ENCODE results near the gene FOXN3.

The FOXN3 gene

GRCh38 chr14:89457007-89457406 is 40.0 kb upstream of the FOXN3 start:
- Histone ChIP-seq H3K4me3 (ENCODE audit: low read depth, low read length) (no peak overlapping the region), H3K27ac (no peak overlapping the region), H3K27me3 (replicated peaks) (no peaks in the 10 kb centered on the region), H3K36me3 (replicated peaks) (no peaks in the 10 kb centered on the region)
- in situ Hi-C loops (cut with HindIII; ENCODE audit: low pct_ligation_motif_present, low sequenced_read_pairs), result no loop called here
- TF ChIP-seq CTCF (IDR thresholded peaks at IDR 0.05; ENCODE audit: low read depth, low read length, missing control alignments), result no peak
- no peak for DNase-seq

GRCh38 chr14:89455412-89455811 is 38.4 kb upstream of the FOXN3 start:
- H3K27me3 ChIP-seq (replicated peaks), result no peaks in the 10 kb centered on the region
- H3K27ac ChIP-seq, result no peak overlapping the region
- no peak overlapping the region for H3K4me3 ChIP-seq (ENCODE audit: low read depth, low read length)
- H3K36me3 ChIP-seq (replicated peaks), result no peaks in the 10 kb centered on the region
- in situ Hi-C loops (cut with HindIII; ENCODE audit: low pct_ligation_motif_present, low sequenced_read_pairs), result no loop called here
- no peak for TF ChIP-seq CTCF (IDR thresholded peaks at IDR 0.05; ENCODE audit: low read depth, low read length, missing control alignments)
- DNase-seq, result no peak

- Histone ChIP-seq H3K36me3 (replicated peaks) (no peaks in the 10 kb centered on the region), H3K4me3 (ENCODE audit: low read depth, low read length) (no peak overlapping the region), H3K27ac (no peak overlapping the region), H3K27me3 (replicated peaks) (no peaks in the 10 kb centered on the region)
- no peak for DNase-seq
- no peak for TF ChIP-seq CTCF (IDR thresholded peaks at IDR 0.05; ENCODE audit: low read depth, low read length, missing control alignments)
- in situ Hi-C loops (cut with HindIII; ENCODE audit: low pct_ligation_motif_present, low sequenced_read_pairs), result no loop called here
These were observed 38.0 kb upstream of the FOXN3 start for GRCh38 chr14:89454996-89455395.

- DNase-seq, result no peak
- H3K4me3 ChIP-seq (ENCODE audit: low read depth, low read length), result no peak overlapping the region
- in situ Hi-C loops (cut with HindIII; ENCODE audit: low pct_ligation_motif_present, low sequenced_read_pairs), result no loop called here
These were observed 35.2 kb upstream of the FOXN3 start for GRCh38 chr14:89452281-89452680.

GRCh38 chr14:89451229-89451628 is 34.2 kb upstream of the FOXN3 start:
- TF ChIP-seq CTCF (IDR thresholded peaks at IDR 0.05; ENCODE audit: low read depth, low read length, missing control alignments), result no peak
- no peaks in the 10 kb centered on the region for H3K36me3 ChIP-seq (replicated peaks)
- no peak overlapping the region for H3K4me3 ChIP-seq (ENCODE audit: low read depth, low read length)
- in situ Hi-C loops (cut with HindIII; ENCODE audit: low pct_ligation_motif_present, low sequenced_read_pairs), result no loop called here
- H3K27ac ChIP-seq, result no peak overlapping the region
- no peak for DNase-seq
- no peaks in the 10 kb centered on the region for H3K27me3 ChIP-seq (replicated peaks)

More at GRCh38 chr14:89452281-89452680, 35.2 kb upstream of the FOXN3 start:
- no peak for TF ChIP-seq CTCF (IDR thresholded peaks at IDR 0.05; ENCODE audit: low read depth, low read length, missing control alignments)
- Histone ChIP-seq H3K27ac (no peak overlapping the region), H3K36me3 (replicated peaks) (no peaks in the 10 kb centered on the region), H3K27me3 (replicated peaks) (no peaks in the 10 kb centered on the region)

GRCh38 chr14:89447182-89447944 is 30.3 kb upstream of the FOXN3 start:
- in situ Hi-C loops (cut with HindIII; ENCODE audit: low pct_ligation_motif_present, low sequenced_read_pairs), result no loop called here
- TF ChIP-seq CTCF (IDR thresholded peaks at IDR 0.05; ENCODE audit: low read depth, low read length, missing control alignments), result no peak
- DNase-seq, result no peak
- Histone ChIP-seq H3K27me3 (replicated peaks) (no peaks in the 10 kb centered on the region), H3K36me3 (replicated peaks) (no peaks in the 10 kb centered on the region), H3K4me3 (ENCODE audit: low read depth, low read length) (no peak overlapping the region), H3K27ac (no peak overlapping the region)
